Subcutaneous abdominal adipose tissue (tissue), 5 donors: ENCODE measurements around the gene CASS4.

ENCODE experiments used
- H3K27ac ChIP-seq: one replicate; pipeline ENCODE4 v1.7.0; 2013; ENCODE audit warnings: low read depth, mild to moderate bottlenecking, inconsistent platforms, low read length, moderate library complexity
- H3K27me3 ChIP-seq, 5 donors: one replicate each; pipeline ENCODE4 v1.7.0; 2013; ENCODE audit warnings: low read length in 5 of 5, inconsistent platforms in 1 of 5; ENCODE audit not compliant: control insufficient read depth in 5 of 5, insufficient read depth in 4 of 5
- H3K36me3 ChIP-seq, 5 donors: one replicate each; pipeline ENCODE4 v1.7.0; 2013; ENCODE audit warnings: low read length in 5 of 5; ENCODE audit not compliant: control insufficient read depth in 5 of 5, insufficient read depth in 5 of 5
- H3K4me1 ChIP-seq, 5 donors: one replicate each; pipeline ENCODE4 v1.7.0; 2013; ENCODE audit warnings: low read length in 5 of 5, mild to moderate bottlenecking in 3 of 5, moderate library complexity in 1 of 5; ENCODE audit not compliant: control insufficient read depth in 5 of 5, insufficient read depth in 5 of 5
- H3K4me3 ChIP-seq, 5 donors: one replicate each; pipeline ENCODE4 v1.7.0; 2013; ENCODE audit warnings: low read length in 5 of 5, low read depth in 1 of 5
- H3K9ac ChIP-seq, 5 donors: one replicate each; pipeline ENCODE4 v1.7.0; 2013; ENCODE audit warnings: low read length in 5 of 5, mild to moderate bottlenecking in 4 of 5, moderate library complexity in 3 of 5
- H3K9me3 ChIP-seq, 5 donors: one replicate each; pipeline ENCODE4 v1.7.0; 2013; ENCODE audit warnings: low read length in 5 of 5; ENCODE audit not compliant: control insufficient read depth in 5 of 5
- donor health status: healthy.
- donor health status: healthy.
- donor health status: healthy.
- donor health status: healthy.
- donor health status: healthy.

The CASS4 gene

GRCh38 chr20:56439771-56440291, 27.8 kb downstream of the CASS4 start:
- Histone ChIP-seq H3K27me3 (peaks cover 0 to 2% (median 0%) of the 10 kb centered on the region in 5 donors), H3K9me3 (no peaks in the 10 kb centered on the region), H3K36me3 (peaks cover 0 to 2% (median 0%) of the 10 kb centered on the region in 5 donors), H3K4me3 (no peak overlapping the region), H3K27ac (no peak overlapping the region), H3K4me1 (peaks cover 0 to 13% (median 0%) of the 10 kb centered on the region in 5 donors), H3K9ac (peak overlapping the region in 1 of 5 donors; percentile 20)

GRCh38 chr20:56440346-56441007, 28.4 kb downstream of the CASS4 start:
- Histone ChIP-seq H3K4me3 (no peak overlapping the region), H3K9ac (no peak overlapping the region), H3K36me3 (peaks cover 0 to 2% (median 0%) of the 10 kb centered on the region in 5 donors), H3K27ac (no peak overlapping the region), H3K27me3 (peaks cover 0 to 4% (median 0%) of the 10 kb centered on the region in 5 donors), H3K4me1 (peaks cover 0 to 13% (median 0%) of the 10 kb centered on the region in 5 donors), H3K9me3 (no peaks in the 10 kb centered on the region)

- Histone ChIP-seq H3K9me3 (no peaks in the 10 kb centered on the region), H3K27ac (no peak overlapping the region), H3K9ac (no peak overlapping the region)
Observed at GRCh38 chr20:56442389-56443365, 30.6 kb downstream of the CASS4 start.

GRCh38 chr20:56443654-56444540, 31.8 kb downstream of the CASS4 start:
- Histone ChIP-seq H3K27ac (no peak overlapping the region), H3K9ac (no peak overlapping the region), H3K36me3 (no peaks in the 10 kb centered on the region), H3K9me3 (no peaks in the 10 kb centered on the region), H3K4me3 (no peak overlapping the region), H3K4me1 (peaks cover 0 to 13% (median 0%) of the 10 kb centered on the region in 5 donors), H3K27me3 (peaks cover 0 to 5% (median 3%) of the 10 kb centered on the region in 5 donors)

More at GRCh38 chr20:56442389-56443365, 30.6 kb downstream of the CASS4 start:
- H3K36me3 ChIP-seq = no peaks in the 10 kb centered on the region
- peaks cover 0 to 5% (median 3%) of the 10 kb centered on the region in 5 donors for H3K27me3 ChIP-seq
- peaks cover 0 to 13% (median 0%) of the 10 kb centered on the region in 5 donors for H3K4me1 ChIP-seq
- H3K4me3 ChIP-seq = no peak overlapping the region

GRCh38 chr20:56445130-56445529, 33.1 kb downstream of the CASS4 start:
- Histone ChIP-seq H3K4me1 (peaks cover 0 to 9% (median 0%) of the 10 kb centered on the region in 5 donors), H3K27me3 (peaks cover 0 to 5% (median 3%) of the 10 kb centered on the region in 5 donors), H3K4me3 (no peak overlapping the region), H3K36me3 (no peaks in the 10 kb centered on the region), H3K27ac (no peak overlapping the region), H3K9me3 (no peaks in the 10 kb centered on the region), H3K9ac (no peak overlapping the region)

- no peak overlapping the region for H3K27ac ChIP-seq
- H3K9me3 ChIP-seq = no peaks in the 10 kb centered on the region
- H3K4me1 ChIP-seq = peaks cover 0 to 9% (median 0%) of the 10 kb centered on the region in 5 donors
- no peaks in the 10 kb centered on the region for H3K36me3 ChIP-seq
- H3K9ac ChIP-seq = no peak overlapping the region
- H3K27me3 ChIP-seq = peaks cover 0 to 5% (median 3%) of the 10 kb centered on the region in 5 donors
- H3K4me3 ChIP-seq = no peak overlapping the region
Observed at GRCh38 chr20:56445540-56445939, 33.5 kb downstream of the CASS4 start.

- H3K27ac ChIP-seq = no peak overlapping the region
- no peak overlapping the region for H3K9ac ChIP-seq
- no peaks in the 10 kb centered on the region for H3K9me3 ChIP-seq
- peaks cover 0 to 5% (median 3%) of the 10 kb centered on the region in 5 donors for H3K27me3 ChIP-seq
- peaks cover 0 to 5% (median 0%) of the 10 kb centered on the region in 5 donors for H3K36me3 ChIP-seq
- no peak overlapping the region for H3K4me3 ChIP-seq
- H3K4me1 ChIP-seq = peaks cover 0 to 5% (median 0%) of the 10 kb centered on the region in 5 donors
Observed at GRCh38 chr20:56447227-56447626, 35.2 kb downstream of the CASS4 start.

GRCh38 chr20:56449459-56449858, 37.4 kb downstream of the CASS4 start:
- Histone ChIP-seq H3K4me3 (no peak overlapping the region), H3K27ac (no peak overlapping the region), H3K4me1 (no peaks in the 10 kb centered on the region), H3K9ac (no peak overlapping the region), H3K9me3 (no peaks in the 10 kb centered on the region), H3K36me3 (peaks cover 0 to 10% (median 0%) of the 10 kb centered on the region in 5 donors), H3K27me3 (peaks cover 0 to 5% (median 2%) of the 10 kb centered on the region in 5 donors)

GRCh38 chr20:56451056-56451765, 39.2 kb downstream of the CASS4 start:
- Histone ChIP-seq H3K4me3 (no peak overlapping the region), H3K36me3 (peaks cover 0 to 10% (median 0%) of the 10 kb centered on the region in 5 donors)

More at GRCh38 chr20:56451056-56451765, 39.2 kb downstream of the CASS4 start:
- Histone ChIP-seq H3K27me3 (peaks cover 0 to 5% (median 0%) of the 10 kb centered on the region in 5 donors), H3K4me1 (no peaks in the 10 kb centered on the region), H3K9me3 (no peaks in the 10 kb centered on the region), H3K27ac (no peak overlapping the region), H3K9ac (no peak overlapping the region)
